H9 (cell line): ENCODE data around the gene CORIN. TPM values are rescaled to one million over a fixed set of nuclear protein-coding genes. Genes with fewer than 3 reads are reported as not detected.
"Not testable (repeated sequence)": the region's sequence is repeated elsewhere in the genome, so short reads cannot be mapped to it uniquely, and the experiment has no call there.

Experiments used
- DNase-seq: peaks from one replicate; pipeline ENCODE4 v3.0.0-alpha.2; 2017
- H2AFZ ChIP-seq: one replicate; pipeline ENCODE4 v1.6.1; 2013; ENCODE audit warnings: mild to moderate bottlenecking, low read length, control low read depth, moderate library complexity
- H2AK5ac ChIP-seq: 2 replicates; pipeline ENCODE4 v1.6.1; 2013; ENCODE audit warnings: low read length, control low read depth, mixed read lengths; ENCODE audit not compliant: insufficient read length
- H2BK120ac ChIP-seq: one replicate; pipeline ENCODE4 v1.6.1; 2013; ENCODE audit warnings: low read depth, mild to moderate bottlenecking, low read length, control low read depth, inconsistent platforms; ENCODE audit not compliant: poor library complexity, severe bottlenecking
- H2BK12ac ChIP-seq: 2 replicates; pipeline ENCODE4 v1.6.1; 2013; ENCODE audit warnings: low read length, control low read depth, mixed read lengths, low read depth; ENCODE audit not compliant: insufficient read length
- H2BK15ac ChIP-seq: 2 replicates; pipeline ENCODE4 v1.6.1; 2013; ENCODE audit warnings: low read depth, low read length, control low read depth
- H2BK20ac ChIP-seq: one replicate; pipeline ENCODE4 v1.6.1; 2013; ENCODE audit warnings: low read depth, mild to moderate bottlenecking, low read length, control low read depth, inconsistent platforms; ENCODE audit not compliant: poor library complexity, severe bottlenecking
- H2BK5ac ChIP-seq: 2 replicates; pipeline ENCODE4 v1.6.1; 2013; ENCODE audit warnings: low read length, control low read depth, mixed read lengths; ENCODE audit not compliant: insufficient read length
- H3K14ac ChIP-seq: 2 replicates; pipeline ENCODE4 v1.6.1; 2013; ENCODE audit warnings: low read length, control low read depth; ENCODE audit not compliant: insufficient read depth
- H3K18ac ChIP-seq: 2 replicates; pipeline ENCODE4 v1.6.1; 2013; ENCODE audit warnings: low read depth, mild to moderate bottlenecking, mixed read lengths, low read length, control low read depth; ENCODE audit not compliant: insufficient read length
- H3K23ac ChIP-seq: 2 replicates; pipeline ENCODE4 v1.6.1; 2013; ENCODE audit warnings: low read length, control low read depth, mixed read lengths, low read depth; ENCODE audit not compliant: insufficient read length
- H3K23me2 ChIP-seq: 2 replicates; pipeline ENCODE4 v1.6.1; 2013; ENCODE audit warnings: low read depth, mild to moderate bottlenecking, mixed read lengths, low read length, control low read depth; ENCODE audit not compliant: insufficient read length, poor library complexity, severe bottlenecking
- H3K27ac ChIP-seq: 2 replicates; pipeline ENCODE4 v1.5.1; 2013; ENCODE audit warnings: low read length, control low read depth, mixed read lengths, low read depth; ENCODE audit not compliant: insufficient read length
- H3K27me3 ChIP-seq: 2 replicates; pipeline ENCODE4 v1.6.1; 2013; ENCODE audit warnings: low read length, control low read depth, inconsistent platforms; ENCODE audit not compliant: insufficient read depth
- H3K4ac ChIP-seq: 2 replicates; pipeline ENCODE4 v1.6.1; 2013; ENCODE audit warnings: low read depth, mild to moderate bottlenecking, control low read depth, inconsistent platforms, low read length, moderate library complexity
- H3K4me1 ChIP-seq: 2 replicates; pipeline ENCODE4 v1.6.1; 2013; ENCODE audit warnings: low read length, control low read depth, inconsistent platforms; ENCODE audit not compliant: insufficient read depth
- H3K4me2 ChIP-seq: 2 replicates; pipeline ENCODE4 v1.6.1; 2013; ENCODE audit warnings: low read length, control low read depth, mixed read lengths; ENCODE audit not compliant: insufficient read length, insufficient read depth
- H3K56ac ChIP-seq: 2 replicates; pipeline ENCODE4 v1.6.1; 2013; ENCODE audit warnings: low read depth, mild to moderate bottlenecking, mixed read lengths, low read length, control low read depth; ENCODE audit not compliant: insufficient read length
- H3K79me1 ChIP-seq: 2 replicates; pipeline ENCODE4 v1.6.1; 2013; ENCODE audit warnings: low read depth, mild to moderate bottlenecking, moderate library complexity, low read length, control low read depth, inconsistent platforms; ENCODE audit not compliant: insufficient read depth, poor library complexity, severe bottlenecking
- H3K79me2 ChIP-seq: 2 replicates; pipeline ENCODE4 v1.6.1; 2013; ENCODE audit warnings: low read length, control low read depth, inconsistent platforms; ENCODE audit not compliant: insufficient read depth
- H3K9ac ChIP-seq: 2 replicates; pipeline ENCODE4 v1.6.1; 2013; ENCODE audit warnings: low read length, control low read depth, mixed read lengths; ENCODE audit not compliant: insufficient read length; ENCODE audit errors: extremely low read depth
- H3K9me3 ChIP-seq: one replicate; pipeline ENCODE4 v1.6.1; 2013; ENCODE audit warnings: low read depth, low read length, inconsistent platforms; ENCODE audit not compliant: control insufficient read depth
- H3T11ph ChIP-seq: one replicate; pipeline ENCODE4 v1.6.1; 2013; ENCODE audit warnings: mild to moderate bottlenecking, low read length, control low read depth, inconsistent platforms
- H4K20me1 ChIP-seq: one replicate; pipeline ENCODE4 v1.6.1; 2013; ENCODE audit not compliant: control insufficient read depth, insufficient read length, insufficient read depth
- H4K5ac ChIP-seq: 2 replicates; pipeline ENCODE4 v1.6.1; 2013; ENCODE audit warnings: low read depth, mild to moderate bottlenecking, mixed read lengths, low read length, control low read depth; ENCODE audit not compliant: insufficient read length
- H4K8ac ChIP-seq: replicated peaks from 2 replicates; pipeline ENCODE4 v1.6.1; 2013; ENCODE audit warnings: low read length, control low read depth, mixed read lengths, low read depth; ENCODE audit not compliant: insufficient read length
- H4K91ac ChIP-seq: 2 replicates; pipeline ENCODE4 v1.6.1; 2013; ENCODE audit warnings: low read depth, mild to moderate bottlenecking, moderate library complexity, mixed read lengths, low read length, control low read depth; ENCODE audit not compliant: insufficient read length
- H3K27ac Mint-ChIP-seq, 3 experiments: 2 replicates in 2 of 3; 3 replicates in 1 of 3; pipeline ENCODE4 v1.8.0; 2020 to 2021; ENCODE audit warnings: mixed read lengths in 3 of 3, mild to moderate bottlenecking in 1 of 3, moderate library complexity in 1 of 3
- H3K27me3 Mint-ChIP-seq: 2 replicates; pipeline ENCODE4 v1.8.0; 2021; ENCODE audit warnings: low read depth, mild to moderate bottlenecking, moderate library complexity, mixed read lengths
- H3K36me3 Mint-ChIP-seq, 3 experiments: 2 replicates in 2 of 3; 3 replicates in 1 of 3; pipeline ENCODE4 v1.8.0; 2020 to 2021; ENCODE audit warnings: low read depth in 3 of 3, mixed read lengths in 3 of 3; ENCODE audit not compliant: insufficient read depth in 1 of 3
- H3K4me1 Mint-ChIP-seq, 2 experiments: 2 replicates each; pipeline ENCODE4 v1.8.0; 2020; ENCODE audit warnings: mixed read lengths in 2 of 2
- H3K4me3 Mint-ChIP-seq, 2 experiments: 2 replicates in 1 of 2; 3 replicates in 1 of 2; pipeline ENCODE4 v1.8.0; 2020 to 2021; ENCODE audit warnings: mild to moderate bottlenecking in 2 of 2, mixed read lengths in 2 of 2, moderate library complexity in 1 of 2
- H3K9me3 Mint-ChIP-seq, 2 experiments: 2 replicates in 1 of 2; 3 replicates in 1 of 2; pipeline ENCODE4 v1.8.0; 2020; ENCODE audit warnings: mild to moderate bottlenecking in 2 of 2, mixed read lengths in 2 of 2, moderate library complexity in 1 of 2
- WGBS: extraction: QIAGEN DNeasy Blood & Tissue Kit; methylation state at CpG from one replicate; pipeline ENCODE4 v1.1.7; 2013; ENCODE audit warnings: missing lambda C conversion rate, low lambda C conversion rate, mixed read lengths; ENCODE audit not compliant: insufficient read length; ENCODE audit errors: extremely low coverage; 5-methylcytosine and 5-hydroxymethylcytosine counted together
- total RNA-seq: library from RNA; stranded (reverse); gene quantifications from 2 replicates; pipeline ENCODE4 v1.2.1, GENCODE V29; 2021
- TF ChIP-seq, protein P1 (sequence below): fragments of 200-600 bp; sonication (generic); conservative IDR thresholded peaks from 3 replicates; pipeline ENCODE4 v1.8.0; 2021; ENCODE audit warnings: antibody characterized with exemption, mild to moderate bottlenecking

The CORIN gene
- total RNA-seq, 1 experiment from 2014 or later = 0.39 TPM

DNA sequence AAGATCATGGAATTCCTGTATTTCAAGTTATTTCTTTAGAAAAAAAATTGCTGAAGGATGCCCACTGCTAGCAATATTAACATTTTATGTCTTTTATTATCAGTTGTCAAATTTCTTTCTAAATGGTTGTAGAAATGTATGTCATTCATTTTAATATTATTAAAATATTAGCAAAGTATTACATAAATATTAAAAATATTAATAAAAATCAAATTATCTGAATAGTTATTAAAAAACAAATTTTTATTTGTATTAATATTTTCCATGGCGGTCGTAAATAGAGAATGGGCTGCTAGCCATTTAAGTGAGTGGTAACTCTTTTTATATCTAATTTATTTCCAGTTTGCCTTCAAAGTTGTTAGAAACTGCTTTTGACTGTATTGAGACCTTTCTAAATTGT lies 280.6 kb downstream of the CORIN start:
- Histone ChIP-seq H3K9me3 (no peaks in the 10 kb centered on the region), H2BK12ac (no peak overlapping the region), H3K23me2 (no peaks in the 10 kb centered on the region), H3K23ac (no peak overlapping the region), H2AFZ (no peak overlapping the region), H3K14ac (no peak overlapping the region), H4K5ac (no peak overlapping the region), H2BK5ac (no peak overlapping the region), H3K27ac (no peak overlapping the region), H3K18ac (no peak overlapping the region), H3K79me1 (no peaks in the 10 kb centered on the region), H3K9ac (no peak overlapping the region), H3K27me3 (no peaks in the 10 kb centered on the region), H3K4me1 (no peaks in the 10 kb centered on the region), H3T11ph (no peak overlapping the region), H4K20me1 (no peaks in the 10 kb centered on the region), H2BK120ac (no peak overlapping the region), H4K91ac (no peak overlapping the region), H2BK20ac (no peak overlapping the region), H2BK15ac (no peak overlapping the region), H4K8ac (no peak overlapping the region), H2AK5ac (no peak overlapping the region), H3K4me2 (no peak overlapping the region), H3K56ac (no peak overlapping the region), H3K79me2 (no peaks in the 10 kb centered on the region), H3K4ac (no peak overlapping the region)
- no peaks in the 10 kb centered on the region for H3K9me3 Mint-ChIP-seq
- no peaks in the 10 kb centered on the region for H3K27me3 Mint-ChIP-seq
- TF ChIP-seq, protein P1, sequence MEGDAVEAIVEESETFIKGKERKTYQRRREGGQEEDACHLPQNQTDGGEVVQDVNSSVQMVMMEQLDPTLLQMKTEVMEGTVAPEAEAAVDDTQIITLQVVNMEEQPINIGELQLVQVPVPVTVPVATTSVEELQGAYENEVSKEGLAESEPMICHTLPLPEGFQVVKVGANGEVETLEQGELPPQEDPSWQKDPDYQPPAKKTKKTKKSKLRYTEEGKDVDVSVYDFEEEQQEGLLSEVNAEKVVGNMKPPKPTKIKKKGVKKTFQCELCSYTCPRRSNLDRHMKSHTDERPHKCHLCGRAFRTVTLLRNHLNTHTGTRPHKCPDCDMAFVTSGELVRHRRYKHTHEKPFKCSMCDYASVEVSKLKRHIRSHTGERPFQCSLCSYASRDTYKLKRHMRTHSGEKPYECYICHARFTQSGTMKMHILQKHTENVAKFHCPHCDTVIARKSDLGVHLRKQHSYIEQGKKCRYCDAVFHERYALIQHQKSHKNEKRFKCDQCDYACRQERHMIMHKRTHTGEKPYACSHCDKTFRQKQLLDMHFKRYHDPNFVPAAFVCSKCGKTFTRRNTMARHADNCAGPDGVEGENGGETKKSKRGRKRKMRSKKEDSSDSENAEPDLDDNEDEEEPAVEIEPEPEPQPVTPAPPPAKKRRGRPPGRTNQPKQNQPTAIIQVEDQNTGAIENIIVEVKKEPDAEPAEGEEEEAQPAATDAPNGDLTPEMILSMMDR = no peak
- no CpG with 5 or more reads among the region's 2 CpGs for WGBS
- DNase-seq = no peak
- no peak overlapping the region for H3K27ac Mint-ChIP-seq
- H3K36me3 Mint-ChIP-seq = no peaks in the 10 kb centered on the region
- H3K4me1 Mint-ChIP-seq = no peaks in the 10 kb centered on the region
- H3K4me3 Mint-ChIP-seq = no peak overlapping the region

DNA sequence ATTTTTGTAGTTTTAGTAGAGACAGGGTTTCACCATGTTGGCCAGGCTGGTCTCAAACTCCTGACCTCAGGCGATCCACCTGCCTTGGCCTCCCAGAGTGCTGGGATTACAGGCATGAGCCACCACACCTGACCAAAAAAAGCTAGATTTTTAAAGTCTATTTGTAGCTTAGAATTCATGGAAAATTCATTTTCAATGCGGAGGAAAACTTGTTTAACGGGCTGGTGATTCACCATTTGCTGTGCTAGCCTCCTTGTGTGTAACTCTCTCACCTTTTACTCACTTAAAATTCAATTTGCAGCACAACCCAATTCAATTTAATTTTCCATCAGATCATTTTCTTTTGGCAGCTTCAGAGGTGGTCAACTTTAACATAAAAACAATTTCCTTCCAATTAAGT lies 281.9 kb downstream of the CORIN start:
- not testable (repeated sequence) for H3K27ac ChIP-seq, H3K23ac ChIP-seq, H3T11ph ChIP-seq, H2BK15ac ChIP-seq, DNase-seq, H3K4ac ChIP-seq, H2AFZ ChIP-seq, H3K79me1 ChIP-seq, H2BK5ac ChIP-seq, H3K18ac ChIP-seq, H4K8ac ChIP-seq, H3K23me2 ChIP-seq, H3K4me3 Mint-ChIP-seq, H3K4me1 ChIP-seq, H2BK20ac ChIP-seq, H4K91ac ChIP-seq, H3K79me2 ChIP-seq, H3K27ac Mint-ChIP-seq, H4K5ac ChIP-seq, H2BK12ac ChIP-seq, H3K9ac ChIP-seq, H3K9me3 Mint-ChIP-seq, H3K36me3 Mint-ChIP-seq, H4K20me1 ChIP-seq, H2AK5ac ChIP-seq, H2BK120ac ChIP-seq, H3K9me3 ChIP-seq, H3K56ac ChIP-seq, H3K4me1 Mint-ChIP-seq, H3K27me3 ChIP-seq, H3K14ac ChIP-seq, H3K27me3 Mint-ChIP-seq, H3K4me2 ChIP-seq
- WGBS = no CpG with 5 or more reads among the region's 3 CpGs
